ACHN (cell line): ENCODE measurements around the gene PLCL1.

Experiments
- DNase-seq: peaks from one replicate; pipeline ENCODE4 v3.0.0-alpha.2; 2015
- in situ Hi-C: cut with HindIII; loops from 2 replicates; pipeline ENCODE4 v1.10.0; 2017; ENCODE audit warnings: low sequenced_read_pairs, low pct_ligation_motif_present, low pct_unique_long_range_greater_than_20kb

The PLCL1 gene

DNA sequence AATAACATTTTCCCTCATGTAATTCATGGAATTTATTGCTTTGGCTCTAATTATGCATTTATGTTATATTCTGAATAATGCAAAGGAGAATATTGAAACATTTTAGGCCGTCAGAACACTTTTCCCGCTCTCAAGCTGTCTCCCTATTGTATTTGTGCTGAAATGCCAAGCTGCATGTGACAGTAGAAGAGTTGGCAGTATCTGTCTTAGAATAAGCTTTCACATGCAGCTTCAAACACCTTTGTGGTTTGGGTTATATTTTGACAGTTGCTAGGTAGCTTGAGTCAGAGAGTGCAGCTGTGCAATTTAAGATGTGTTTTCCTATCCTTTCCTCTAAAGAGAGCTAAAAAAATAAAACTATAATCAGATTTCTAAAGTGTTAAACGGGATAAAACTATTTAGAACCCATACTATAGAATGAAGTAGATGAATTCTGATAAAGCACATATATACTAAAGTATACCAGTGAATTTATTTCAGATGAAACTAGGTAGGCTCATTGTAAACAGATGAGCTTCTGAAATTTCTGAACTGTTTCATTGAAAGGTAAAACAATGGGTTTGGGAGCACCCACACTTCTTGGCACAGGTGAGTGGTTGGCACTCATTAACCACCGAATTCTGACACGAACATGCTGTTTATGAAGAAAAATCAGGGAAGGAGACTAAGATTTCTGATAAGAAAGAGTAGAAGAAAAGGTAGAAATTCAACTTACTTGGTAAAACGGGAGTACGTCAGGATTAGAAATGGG lies 43.4 kb downstream of the PLCL1 start:
- in situ Hi-C loops: no loop called here
- no peak for DNase-seq

DNA sequence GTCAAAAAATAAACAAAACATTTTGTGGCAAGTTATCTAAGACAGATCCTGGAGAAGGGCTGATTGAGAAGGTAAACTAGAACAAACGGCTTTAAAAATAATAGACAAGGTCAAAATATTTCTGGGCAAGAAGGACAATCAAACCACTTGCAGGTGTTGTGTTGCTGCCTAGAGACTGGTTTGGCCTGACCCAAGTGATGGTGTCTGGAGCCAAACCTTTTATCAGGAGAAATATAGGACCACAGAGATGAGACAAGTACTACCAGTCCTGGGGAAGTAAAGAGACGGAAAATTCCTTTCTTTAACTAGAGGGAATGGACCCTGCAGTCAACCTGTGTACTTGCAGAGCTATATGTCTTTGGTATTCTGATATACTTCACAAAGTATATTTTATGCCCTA lies 44.2 kb downstream of the PLCL1 start:
- DNase-seq: no peak
- in situ Hi-C loops: no loop called here

DNA sequence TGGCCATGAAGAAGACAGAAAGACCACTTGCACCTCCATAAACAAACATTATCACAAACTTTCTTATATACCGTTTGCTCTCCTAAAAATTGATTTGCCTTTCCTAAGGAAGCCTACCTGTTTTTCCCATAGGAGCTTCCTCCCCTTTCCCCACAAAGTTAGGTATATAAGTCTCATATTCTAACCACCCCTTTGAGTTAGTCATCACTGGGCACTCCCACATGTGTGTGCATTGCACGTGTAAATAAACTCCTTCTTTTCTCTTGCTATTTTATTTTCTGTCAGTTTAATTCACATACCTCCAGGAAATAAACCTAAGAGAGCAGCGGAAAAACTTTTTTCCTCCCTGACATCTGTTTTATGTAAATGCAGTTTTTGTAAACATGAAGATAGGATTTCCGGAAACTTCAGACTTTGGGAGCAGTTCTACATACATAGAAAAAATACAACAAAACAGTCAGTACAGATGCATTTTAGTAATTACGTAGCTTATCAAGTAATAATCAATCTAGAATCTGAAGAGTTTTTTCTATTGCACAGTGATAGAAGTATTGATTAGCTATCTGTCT lies 46.6 kb downstream of the PLCL1 start:
- no peak for DNase-seq
- in situ Hi-C loops: no loop called here

DNA sequence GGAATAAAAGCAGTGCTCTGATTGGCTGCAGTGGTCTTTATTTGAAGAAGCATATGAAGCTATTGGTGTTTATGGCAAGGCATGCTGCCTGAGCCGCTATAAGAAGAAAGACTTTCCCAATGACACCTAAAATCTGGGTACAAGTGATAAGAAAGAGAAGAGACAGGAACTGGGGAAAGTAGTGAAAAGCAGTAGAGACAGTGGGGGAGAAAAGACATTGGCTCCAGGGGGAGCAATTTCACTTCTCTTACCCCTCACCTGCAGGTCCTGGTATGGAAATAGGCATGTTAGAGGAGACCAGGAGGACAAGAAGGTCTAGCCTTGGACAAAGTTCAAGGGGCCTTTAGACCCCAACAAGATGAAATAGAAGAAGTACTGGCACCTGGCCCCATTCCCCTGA lies 47.1 kb downstream of the PLCL1 start:
- in situ Hi-C loops: no loop called here
- no peak for DNase-seq

DNA sequence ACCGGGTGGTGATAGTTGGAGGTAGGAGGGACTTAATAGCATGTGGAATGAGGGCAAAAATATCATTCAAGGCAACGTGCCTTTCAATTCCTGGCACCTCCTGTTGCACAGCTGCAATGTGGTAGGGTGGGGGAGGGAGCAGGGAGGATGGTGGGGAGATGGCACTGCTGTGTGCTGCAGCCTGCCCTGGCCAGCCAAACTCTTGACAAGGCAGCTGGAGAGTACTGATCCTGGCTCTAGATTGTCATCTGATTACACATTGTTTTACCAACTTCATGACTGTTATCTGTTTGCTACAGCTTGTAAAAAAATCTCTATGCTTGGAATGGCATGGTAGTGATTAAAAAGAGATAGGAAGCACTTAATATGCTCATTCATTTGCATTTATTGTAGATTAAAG lies 47.7 kb downstream of the PLCL1 start:
- DNase-seq: no peak
- in situ Hi-C loops: no loop called here

DNA sequence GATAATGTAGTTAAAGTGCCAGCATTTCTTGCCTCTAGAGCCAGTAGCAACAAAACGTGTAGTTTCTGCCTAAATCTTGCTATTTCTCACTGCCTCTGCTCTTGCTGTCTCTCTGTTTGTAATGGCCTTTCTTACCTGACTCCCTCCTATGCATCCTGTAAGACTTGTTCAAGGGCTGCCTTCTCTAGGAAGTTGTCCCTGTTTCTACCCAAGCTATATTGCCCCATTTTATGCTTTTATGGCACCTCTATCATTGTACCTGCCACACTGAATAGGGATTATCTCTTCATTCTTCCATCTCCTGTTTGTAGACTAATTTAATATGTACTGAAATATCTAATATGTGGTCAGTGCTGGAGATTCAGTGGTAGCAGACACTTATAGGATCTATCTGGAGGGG lies 49.2 kb downstream of the PLCL1 start:
- no peak for DNase-seq
- in situ Hi-C loops: no loop called here

DNA sequence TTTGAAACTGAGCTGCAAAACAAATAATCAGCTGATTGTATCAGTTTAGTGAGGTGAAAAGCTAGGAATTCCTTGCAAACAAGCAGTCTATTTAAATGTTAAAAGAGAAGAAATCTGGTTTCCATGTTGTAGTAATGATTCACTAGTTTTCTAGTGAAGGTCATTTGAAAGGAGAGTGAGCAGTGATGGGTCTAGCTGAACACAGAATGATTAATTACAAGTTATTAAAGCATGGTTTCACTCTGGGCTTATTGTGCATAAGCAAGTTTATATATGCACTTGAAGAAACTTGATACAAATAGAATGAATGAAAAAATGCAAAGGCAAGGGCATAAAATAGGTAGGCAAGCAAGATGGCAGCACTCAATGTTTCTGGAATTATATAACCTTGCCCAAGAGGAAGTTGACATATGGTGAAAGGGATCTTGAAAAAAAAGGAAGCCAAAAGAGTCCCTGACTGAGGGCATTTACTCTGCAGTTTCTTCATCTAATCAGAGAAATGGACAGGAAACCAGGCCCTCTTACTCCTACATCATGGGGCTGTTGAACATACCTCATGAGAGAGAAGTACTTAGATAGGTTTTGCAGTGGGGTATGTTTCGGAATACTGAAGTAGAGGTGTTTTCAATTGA lies 53.2 kb downstream of the PLCL1 start:
- no peak for DNase-seq

DNA sequence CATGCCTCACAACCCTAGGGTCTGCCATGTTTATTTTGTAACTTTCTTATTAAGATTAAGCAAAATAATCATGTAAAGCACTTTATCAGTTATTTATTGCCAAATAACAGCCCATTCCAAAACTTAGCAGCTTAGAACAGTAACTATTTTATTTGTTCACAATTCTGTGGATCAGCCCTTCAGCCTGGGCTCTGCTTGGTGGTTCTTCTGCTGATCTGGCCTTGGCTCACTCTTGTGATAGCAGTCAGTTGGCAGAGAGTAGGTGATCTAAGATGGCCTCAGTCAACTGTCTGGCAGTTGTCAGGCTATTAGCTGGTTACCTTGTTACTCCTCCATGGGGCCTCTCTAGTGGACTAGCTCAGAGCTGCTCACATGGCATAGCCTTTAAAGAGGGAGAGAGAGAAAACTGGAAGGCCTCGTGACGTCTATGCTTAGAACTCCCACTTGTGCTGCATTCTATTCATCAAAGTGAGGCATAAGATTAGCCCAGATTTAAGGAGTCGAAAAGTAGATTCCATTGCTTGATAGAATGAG lies 54.3 kb downstream of the PLCL1 start:
- no peak for DNase-seq
- in situ Hi-C loops: no loop called here

More for the DNA sequence above, 53.2 kb downstream of the PLCL1 start:
- in situ Hi-C loops: no loop called here

DNA sequence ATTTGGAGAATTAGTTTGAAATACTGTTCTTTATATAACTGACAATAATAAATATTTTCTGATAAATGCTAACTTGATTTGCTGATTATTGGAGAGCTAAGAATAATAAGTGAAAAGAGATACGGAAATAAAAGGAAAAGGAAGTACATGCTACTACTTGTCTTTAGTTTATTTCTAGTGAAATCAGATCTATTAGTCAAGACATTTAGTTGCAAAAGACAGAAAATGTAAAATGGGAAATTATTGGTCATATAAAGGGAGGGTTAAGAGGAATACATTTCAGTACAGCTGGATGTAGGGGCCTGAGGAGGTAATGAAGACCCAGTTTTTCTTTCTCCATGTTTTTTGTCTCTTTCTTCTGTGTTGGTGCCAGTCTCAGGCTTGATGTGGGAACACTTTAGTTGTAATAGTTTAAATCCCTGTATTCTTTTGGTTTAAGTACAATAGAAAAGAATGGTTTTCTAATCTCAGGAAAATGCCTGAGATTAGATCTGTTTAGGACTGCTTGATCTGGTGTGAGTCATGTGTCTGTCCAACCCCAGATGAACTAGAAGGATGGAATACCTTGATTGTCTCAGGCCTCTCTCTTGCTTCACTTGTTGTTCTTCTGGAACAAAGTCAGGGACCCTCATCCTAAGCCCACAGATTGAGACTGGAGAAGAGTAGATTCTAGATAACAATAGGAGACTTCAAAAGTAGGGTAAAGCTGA lies 58.0 kb downstream of the PLCL1 start:
- no peak for DNase-seq
- in situ Hi-C loops: no loop called here

DNA sequence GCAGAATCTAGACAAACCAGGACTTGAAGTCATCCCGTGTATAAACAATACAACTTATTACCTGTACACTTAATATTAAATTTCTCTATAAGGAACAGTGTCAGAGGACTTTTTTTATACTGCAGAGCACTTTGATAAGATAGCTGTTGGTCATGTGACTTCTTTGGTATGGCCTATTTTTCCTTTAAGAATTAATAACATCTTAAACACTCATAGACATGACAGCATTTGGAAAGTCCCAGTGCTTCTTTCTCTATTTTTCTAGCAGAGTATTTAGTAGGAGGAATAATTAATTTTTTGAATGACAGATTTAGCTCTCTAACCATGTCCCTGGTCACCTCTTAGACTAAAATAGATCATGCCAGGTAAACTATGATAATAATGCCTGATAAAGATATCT lies 59.4 kb downstream of the PLCL1 start:
- in situ Hi-C loops: no loop called here
- no peak for DNase-seq

DNA sequence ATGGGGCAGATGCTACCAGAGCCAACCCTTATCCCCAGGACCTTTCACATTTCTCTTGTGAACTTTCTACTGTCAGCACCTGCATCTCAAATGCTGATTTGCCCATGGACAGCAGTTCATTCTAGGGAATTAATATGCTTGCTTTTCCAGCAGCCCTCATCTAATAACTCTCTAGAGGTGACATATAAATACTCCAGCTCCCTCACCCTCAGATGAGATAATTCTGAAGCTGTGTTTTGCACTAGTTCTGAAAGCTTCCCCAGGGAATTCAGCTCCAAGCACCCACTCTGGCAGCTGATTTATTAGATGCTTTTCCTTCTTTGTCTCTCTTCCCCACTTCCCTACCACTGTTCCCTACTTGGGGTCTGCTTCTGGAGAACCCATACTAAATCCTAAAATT lies 62.1 kb downstream of the PLCL1 start:
- DNase-seq: no peak
- in situ Hi-C loops: no loop called here

DNA sequence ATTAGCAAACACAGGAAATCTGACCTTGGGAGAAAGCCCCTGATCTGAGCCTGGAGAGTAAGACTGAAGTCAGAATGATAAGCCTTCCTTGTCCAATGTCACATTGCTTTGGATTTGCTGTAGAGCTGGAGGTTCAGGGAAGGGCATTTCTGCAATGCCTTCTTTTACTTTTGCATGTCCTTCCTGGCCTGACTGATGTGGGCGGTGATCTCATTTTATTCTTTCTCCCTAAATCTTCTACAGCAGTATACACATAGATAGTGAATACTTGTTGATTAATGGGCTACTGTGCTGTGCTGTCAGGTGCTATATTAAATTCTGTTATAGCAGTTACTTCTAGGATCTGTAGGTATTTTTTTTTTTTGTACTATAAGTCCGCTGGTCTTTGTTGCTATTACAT lies 62.6 kb downstream of the PLCL1 start:
- in situ Hi-C loops: no loop called here
- no peak for DNase-seq

DNA sequence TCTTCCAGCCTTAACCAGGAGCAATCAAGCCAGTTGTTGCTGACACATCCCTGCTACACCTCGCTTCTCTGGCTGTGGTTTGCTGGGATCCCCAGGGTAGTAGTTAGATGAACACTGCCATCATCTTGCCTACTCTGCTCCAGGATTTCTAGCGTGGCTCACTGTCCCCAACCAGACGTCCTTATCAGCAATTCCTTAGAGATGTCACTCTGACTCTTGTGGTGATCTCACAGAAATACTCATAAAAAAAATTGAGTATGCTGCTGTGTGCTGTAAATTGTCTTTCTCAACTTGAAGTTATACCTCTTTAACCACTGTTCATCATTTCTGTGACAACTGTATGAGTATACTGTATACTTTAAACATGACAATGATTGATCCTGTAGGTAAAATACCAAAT lies 63.2 kb downstream of the PLCL1 start:
- in situ Hi-C loops: no loop called here

DNA sequence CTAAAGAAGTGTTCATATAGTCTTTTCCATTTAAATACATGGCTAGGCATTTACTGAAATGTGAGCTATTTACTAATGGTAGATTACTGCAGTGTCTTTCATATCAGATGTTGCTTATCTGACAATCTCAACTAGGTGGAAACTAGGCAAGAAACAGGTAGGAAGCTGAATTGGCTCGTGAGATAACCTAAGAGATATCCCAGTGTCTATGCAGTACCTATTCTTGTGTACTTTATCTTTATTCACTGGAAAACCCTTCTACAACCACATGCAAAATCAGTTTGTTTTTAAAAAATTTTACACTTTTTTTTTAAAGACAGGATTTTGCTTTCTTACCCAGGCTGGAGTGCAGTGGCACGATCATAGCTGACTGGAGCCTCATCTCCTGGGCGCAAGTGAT lies 63.8 kb downstream of the PLCL1 start:
- in situ Hi-C loops: no loop called here
- DNase-seq: no peak

More for the DNA sequence above, 63.2 kb downstream of the PLCL1 start:
- DNase-seq: no peak

DNA sequence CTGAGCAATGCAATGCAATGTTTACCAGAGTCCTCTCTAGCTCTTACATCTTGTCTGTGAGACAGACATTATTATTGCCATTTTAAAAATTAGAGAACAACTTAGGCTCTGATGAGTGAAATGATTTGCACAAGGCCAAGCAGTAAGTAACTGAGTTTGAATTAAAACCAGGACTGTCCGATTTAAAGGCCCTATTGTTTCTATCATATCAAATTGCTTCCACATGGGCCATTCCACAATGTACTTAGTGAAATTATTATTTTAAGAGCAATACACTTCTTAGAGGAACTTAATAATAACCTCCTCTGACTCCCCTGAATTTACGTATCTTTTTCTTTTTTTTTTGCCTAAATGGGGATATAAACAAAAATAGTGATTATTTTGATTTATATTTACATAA lies 64.6 kb downstream of the PLCL1 start:
- no peak for DNase-seq
- in situ Hi-C loops: no loop called here

DNA sequence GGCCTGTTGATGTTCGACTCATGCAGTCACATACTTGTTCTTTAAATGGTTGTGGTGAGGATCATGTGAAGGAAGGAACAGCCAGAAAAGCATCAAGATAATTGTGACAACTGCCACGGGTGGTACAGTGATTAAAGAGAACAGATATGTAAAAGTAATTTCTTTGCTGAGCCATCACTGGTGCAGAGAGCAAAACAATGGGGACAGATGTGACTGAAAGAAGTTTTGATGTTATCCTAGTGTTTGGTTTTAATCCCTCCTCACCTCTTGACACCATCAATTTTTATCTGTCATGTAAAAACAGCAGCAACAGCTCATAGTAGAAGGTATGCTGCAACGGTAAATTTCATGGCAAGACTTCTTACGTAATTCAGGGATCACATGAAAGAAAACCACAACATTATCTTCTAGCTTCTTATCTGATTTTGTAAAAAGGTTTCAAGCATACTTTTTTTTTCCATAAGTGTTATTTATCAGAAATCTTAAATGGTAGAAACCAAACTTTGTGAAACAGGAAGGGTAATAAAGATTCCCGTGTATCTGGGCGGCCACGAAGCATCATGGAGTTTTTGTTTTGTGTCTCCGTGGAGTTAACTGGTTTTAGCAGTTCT lies 65.2 kb downstream of the PLCL1 start:
- DNase-seq: no peak
- in situ Hi-C loops: no loop called here

DNA sequence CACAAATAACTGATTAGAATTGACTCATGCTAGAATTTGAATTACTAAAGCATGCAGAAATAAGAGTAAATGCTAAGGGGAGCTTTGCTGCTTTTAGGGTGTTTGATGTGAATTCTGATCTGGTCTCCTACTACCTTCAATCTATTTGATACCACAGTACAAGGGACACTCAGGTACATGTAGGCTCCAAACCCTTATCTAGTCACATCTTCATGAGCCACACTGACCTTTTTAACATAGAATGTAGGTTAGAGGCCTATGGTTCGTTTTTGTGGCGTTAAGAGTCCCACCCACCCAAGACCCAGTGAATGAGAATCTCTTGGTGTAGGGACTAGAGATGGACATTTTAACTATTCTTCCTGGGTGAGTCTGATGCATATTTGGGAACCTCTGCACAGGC lies 65.7 kb downstream of the PLCL1 start:
- no peak for DNase-seq
- in situ Hi-C loops: no loop called here

DNA sequence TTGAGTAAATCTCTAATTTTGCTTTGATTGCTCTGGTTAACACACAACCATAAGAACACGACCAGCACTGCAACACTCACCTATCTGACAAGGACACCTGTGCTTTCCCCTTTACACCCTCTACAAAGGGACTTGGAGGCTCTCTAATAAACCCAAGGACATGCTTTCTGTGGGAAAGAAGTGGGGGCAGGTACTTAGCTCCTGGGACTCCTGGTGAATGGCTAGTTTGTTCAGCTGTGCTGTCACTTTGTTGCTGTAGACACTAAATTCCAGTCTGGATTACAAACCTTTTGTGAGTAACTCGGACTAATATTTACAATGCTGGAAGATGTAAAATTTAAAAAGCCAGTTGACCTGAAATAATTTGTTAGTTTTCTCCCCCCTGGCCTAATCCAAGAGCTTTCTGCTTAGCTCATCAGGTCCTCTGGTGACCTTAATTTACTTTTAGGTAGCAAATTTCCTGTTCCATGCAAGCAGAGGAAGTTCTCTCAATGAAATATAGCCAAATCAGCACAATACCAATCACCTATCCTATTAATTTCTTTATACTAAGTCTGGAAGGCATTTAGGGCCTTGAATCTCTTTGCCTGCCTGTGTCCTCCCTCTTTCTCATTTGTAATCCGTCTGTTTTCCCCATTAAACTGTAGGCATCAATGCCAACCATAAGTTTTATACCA lies 67.5 kb downstream of the PLCL1 start:
- DNase-seq: no peak
- in situ Hi-C loops: no loop called here
